GM18907 (cell line): ENCODE measurements around the gene CYB5B.

Experiments used
- ATAC-seq: cut with Tn5 transposase; IDR thresholded peaks from one replicate; pipeline ENCODE4 v1.9.1; 2021; ENCODE audit warnings: mild to moderate bottlenecking, moderate library complexity; ENCODE audit not compliant: unreplicated experiment

Gene CYB5B

DNA sequence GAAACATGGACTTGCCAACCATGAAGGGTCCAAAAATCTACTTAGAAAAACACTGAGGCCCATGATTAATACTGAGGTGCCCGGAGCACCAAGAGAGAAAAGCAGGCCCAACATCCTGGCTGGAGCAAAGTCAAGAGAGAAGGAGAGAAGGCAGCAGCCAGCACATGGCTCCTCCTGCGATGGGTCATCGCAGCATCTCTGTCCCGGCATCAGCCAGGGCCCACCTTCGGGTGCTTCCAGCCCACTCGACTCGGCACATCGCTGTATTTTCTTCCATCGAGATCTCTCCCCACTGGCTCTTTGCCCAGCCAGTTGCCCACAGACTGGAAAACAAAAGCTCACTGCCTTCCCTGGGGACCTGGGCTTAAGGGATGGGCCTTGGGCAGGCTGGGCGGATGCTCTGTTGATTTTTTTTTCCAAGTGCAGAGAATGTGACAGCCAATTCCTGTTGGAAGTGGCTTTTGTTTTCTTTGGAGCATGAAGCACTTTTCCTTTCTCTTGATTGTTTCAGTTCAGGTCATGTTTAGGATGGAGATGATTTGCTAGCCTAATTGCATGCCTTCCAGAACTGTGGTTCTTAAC lies 58.1 kb downstream of the CYB5B start:
- no peak for ATAC-seq

DNA sequence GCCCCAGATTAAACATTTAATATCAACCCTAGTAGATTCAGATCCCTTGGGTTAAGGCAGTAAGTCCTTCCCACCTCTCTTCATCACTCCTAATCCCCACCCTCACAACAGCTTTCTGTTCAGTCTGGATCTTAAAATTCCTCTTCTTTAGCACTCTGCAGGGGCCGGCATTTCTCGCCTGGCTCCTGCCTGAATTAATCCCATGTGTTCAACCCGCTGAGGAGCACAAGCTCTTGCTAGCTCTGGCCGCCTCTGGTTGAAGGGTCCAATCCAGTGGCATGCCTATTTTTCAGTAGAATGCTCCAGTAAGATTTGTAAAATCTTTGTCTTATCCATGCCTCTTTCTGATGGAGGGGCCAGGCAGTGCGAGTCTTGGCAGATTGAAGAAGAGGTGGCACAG lies 59.2 kb downstream of the CYB5B start:
- no peak for ATAC-seq

DNA sequence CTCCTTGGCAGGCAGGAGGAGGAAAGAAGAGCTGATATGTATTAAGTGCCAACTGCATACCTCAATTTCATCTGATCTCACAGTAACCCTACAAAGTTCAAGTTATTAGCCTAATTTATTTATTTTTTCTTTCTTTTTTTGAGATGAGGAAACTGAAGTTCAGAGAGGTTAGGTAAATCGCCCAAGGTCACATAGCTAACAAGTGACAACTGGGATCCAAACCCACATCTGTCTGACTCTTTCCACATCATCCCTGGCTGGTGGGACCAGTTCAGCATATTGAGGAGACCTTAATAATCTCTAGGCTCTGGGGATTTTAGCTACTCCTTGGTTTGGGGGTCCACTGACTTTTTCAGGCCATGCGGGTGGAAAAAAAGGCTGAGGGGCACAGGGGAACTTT lies 60.9 kb downstream of the CYB5B start:
- ATAC-seq, result no peak

DNA sequence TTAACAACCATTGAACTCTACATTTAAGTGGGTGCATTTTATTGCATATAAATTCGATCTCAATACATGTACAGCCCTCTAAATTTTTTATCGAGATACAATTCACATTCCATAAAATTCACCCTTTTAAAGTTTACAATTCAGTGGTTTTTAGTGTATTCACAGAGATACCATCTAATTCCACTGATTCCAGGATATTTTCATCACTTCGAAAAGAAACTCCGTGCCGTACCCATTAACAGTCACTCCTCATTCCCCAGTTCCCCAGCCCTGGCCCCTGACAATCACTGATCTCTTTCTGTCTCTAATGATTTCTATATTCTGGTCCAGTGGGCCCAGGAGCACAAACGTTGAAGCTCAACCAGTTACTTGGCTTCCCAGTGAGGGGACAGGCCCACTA lies 61.4 kb downstream of the CYB5B start:
- no peak for ATAC-seq

DNA sequence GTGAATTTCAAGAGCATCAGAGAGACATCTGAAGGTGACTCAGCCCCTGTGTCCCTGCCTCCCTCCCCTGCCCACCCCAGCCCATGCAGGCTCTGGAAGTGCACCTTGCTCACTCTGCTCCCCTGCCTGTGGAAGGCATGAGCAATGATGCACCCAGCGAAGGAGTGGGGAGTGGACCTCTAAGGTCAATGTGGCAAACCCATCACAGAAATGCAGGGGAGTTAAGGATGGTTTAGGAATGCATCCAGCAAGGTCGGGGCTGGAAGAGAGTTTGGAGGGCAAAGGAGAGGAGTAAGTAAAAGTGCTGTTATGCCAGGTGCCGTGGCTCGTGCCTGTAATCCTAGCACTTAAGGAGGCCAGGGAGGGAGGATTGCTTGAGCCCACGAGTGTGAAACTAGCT lies 61.9 kb downstream of the CYB5B start:
- no peak for ATAC-seq

DNA sequence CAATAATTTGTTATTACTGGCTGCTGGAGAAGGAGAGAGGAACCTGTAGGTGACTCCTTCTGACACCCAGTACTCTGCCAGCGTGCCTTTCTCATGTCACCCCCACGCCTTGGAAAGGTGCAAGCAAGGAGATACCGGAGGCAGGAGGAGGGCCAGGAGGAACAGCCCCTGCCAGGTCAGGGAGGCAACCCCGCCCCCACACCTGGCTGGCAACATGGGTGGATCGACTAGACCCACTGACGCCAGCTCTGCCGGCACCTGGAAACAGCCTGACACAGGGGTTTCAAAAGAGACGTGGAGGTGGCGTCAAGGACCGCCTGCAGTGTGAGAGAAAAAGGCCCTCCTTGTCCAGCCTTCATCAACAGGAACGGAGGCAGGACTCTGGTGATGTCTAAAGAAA lies 62.3 kb downstream of the CYB5B start:
- no peak for ATAC-seq

DNA sequence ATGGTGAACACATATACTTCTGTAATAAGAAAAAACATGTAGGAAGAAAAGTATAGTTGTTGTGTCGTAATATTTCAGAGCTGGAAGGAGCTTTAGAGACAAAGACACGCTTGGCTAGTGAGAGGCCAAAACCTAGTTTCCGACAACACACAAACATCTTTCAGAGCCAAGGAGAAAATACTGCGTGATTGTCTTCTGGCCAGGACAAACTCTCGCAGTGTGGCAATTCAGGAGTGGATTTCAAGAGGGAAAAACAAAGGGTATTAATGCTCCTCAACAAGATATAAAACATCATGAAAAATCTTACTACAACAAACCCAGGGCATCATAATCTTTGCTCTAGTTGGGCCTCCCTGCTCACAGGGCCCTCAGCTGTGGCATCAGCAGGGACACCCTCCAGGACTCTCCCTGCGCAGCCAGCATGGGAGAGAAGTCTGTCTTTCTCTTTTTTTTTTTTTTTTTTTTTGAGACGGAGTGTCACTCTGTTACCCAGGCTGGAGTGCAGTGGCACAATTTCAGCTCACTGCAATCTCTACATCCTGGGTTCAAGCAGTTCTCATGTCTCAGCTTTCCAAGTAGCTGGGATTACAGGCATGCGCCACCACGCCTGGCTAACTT lies 66.4 kb downstream of the CYB5B start:
- ATAC-seq, result no peak

DNA sequence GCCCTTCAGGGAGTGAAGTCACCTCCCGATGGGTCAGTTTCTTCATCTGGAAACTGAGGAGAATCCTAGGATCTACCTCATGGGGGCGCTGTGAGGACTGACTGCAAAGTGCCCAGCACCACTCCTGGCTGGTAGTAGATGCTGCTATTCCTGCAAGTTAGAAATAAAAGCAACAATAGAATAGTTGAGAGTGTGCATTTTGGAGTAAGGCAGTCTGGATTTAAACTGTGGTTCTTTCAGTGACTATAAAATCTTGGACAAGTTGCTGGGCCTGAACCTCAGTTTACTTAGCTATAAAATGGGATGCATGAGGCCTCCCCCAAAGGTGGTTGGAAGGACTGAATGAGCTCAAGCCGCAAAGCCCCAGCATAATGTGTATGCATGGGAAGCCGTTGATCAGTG lies 70.6 kb downstream of the CYB5B start:
- no peak for ATAC-seq

DNA sequence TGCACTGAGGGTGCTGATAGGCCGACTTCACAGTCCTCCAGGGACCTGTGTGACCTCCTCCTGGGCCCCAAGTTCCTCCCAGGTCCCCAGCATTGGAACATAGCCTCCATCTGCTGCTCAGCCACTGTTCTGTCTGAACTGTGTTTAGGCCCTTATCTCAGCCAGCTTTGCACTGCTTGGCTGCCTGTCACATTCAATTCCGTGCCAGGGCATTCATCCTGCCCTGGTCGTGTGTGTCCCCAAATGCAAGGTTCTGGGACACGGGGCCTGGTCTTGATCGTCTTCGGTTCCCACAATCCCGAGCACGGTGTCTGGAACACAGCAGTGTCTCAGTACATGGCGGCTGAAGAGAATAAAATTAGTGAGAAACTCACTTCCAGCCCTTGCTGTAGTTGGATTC lies 71.4 kb downstream of the CYB5B start:
- ATAC-seq, result no peak

DNA sequence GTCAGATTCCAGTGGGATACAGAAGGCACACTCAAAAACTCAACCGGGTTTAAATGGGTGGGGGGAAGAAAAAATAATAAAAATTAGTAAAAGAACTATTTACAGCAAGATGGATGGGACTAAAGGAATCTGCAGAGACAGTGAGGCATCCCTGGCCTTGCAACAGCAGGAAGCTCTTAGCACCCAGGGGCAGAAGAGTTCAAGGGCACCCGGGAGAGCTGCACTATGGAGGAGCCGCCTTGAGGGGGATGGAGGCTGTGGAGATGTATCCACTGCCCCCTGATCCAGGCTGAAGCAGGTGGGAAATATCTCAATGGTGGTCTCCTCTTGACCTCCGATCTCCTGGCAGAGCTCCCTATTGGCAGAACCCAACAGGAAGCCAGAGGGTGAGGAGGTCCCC lies 72.0 kb downstream of the CYB5B start:
- ATAC-seq, result no peak

DNA sequence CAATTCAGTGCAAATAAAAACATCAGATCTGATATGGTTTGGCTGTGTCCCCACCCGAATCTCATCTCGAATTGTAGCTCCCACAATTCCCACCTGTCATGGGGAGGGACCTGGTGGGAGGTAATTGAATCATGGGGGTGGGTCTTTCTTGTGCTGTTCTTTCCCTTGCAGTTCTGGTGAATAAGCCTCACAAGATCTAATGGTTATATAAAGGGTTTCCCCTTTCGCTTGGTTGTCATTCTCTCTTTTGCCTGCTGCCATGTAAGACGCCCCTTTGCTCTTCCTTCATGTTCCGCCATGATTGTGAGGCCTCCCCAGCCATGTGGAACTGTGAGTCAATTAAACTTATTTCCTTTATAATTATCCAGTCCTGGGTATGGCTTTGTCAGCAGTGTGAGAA lies 72.5 kb downstream of the CYB5B start:
- no peak for ATAC-seq

DNA sequence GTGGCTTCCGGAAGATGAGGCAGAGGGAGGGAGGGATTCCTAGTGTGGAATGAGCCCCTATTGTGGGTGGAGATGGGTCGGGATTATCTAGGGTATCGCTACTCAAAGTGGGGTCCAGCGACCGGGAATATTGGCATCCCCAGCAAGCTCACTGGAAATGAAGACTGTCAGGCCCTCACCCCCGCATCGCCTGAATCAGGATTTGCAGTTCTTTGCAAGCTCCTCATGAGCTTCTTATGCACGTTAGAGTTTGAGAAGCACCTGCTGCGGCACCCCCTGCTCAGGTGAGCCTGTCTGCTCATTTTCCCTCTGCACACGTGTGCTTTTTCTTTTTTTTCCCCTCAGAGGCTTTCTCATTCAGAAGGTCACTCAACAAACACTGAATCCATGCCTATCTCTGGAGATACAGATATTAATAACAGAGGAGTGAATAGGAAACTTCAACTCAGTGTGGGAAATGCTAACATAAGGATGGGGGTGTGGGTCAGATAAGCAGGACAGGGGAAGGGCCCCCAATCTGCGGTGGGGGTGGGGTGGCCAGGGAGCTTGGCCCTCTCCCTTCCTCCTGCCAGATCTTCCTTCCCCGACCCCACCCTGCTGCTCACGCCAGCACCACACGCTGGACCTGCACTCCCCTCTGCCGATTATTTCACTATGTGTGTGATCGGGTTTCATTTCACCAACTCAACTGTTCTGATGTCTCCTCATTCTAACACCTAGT lies 73.6 kb downstream of the CYB5B start:
- ATAC-seq, result no peak

DNA sequence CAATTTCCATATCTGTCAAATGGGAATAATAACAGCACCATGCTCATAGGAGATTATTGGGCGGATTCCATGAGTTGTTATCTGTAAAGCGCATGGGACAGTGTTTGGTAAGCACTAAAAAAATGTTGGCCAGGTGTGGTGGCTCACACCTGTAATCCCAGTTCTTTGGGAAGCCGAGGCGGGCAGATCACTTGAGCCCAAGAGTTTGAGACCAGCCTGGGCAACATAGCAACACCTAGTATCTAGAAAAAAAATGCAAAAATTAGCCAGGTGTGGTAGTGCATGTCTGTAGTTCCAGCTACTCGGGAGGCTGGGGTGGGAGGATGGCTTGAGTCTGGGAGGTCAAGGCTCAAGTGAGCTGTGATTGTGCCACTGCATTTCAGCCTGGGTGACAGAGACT lies 74.5 kb downstream of the CYB5B start:
- no peak for ATAC-seq

DNA sequence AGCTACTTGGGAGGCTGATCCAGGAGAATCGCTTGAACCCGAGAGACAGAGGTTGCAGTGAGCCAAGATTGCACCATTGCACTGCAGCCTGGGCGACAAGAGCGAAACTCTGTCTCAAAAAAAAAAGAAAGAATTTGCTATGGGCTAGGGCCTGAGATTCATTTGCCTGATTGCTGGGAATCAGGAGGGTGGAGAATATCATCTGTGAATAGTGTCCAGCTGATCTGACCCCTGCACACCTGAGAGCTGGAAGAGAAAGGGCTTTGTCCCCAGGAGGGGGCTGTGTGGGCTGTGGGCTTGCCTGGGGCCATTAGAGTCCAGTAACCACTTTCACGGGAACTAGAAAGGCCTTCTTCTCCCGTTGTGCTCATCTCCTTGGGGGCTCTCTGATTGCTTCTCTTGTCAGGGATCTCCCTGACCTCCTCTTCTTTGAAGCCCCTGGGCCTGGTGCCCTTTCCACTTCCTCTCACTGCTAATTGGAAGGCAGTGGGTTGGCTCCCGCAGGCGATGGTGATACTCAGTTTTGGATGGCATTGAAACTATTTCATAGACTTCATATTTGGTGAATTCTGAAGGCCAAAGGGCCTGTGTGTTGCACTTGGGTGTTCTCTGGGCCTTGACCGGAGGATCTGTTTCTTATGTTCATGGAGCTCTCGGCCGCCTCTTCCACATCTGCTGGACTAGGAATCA lies 75.3 kb downstream of the CYB5B start:
- ATAC-seq, result no peak

DNA sequence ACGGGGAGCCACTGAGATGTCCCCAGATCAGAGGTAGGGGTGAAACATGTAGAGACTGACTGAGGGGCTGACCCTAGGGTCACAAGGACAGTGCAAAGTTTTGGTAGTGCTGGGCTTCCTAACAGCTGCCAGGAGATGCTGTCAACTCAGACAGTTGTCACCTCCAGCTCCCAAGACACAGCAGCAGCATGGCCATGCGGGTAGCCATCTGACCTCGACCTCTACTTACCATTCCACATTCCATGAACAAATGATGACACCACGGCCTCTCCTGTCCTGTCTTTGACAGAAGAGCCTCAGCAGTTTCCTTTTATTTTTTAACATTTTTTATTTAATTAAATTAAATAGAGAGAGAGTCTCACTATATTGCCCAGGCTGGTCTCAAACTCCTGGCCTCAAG lies 76.1 kb downstream of the CYB5B start:
- ATAC-seq, result no peak

DNA sequence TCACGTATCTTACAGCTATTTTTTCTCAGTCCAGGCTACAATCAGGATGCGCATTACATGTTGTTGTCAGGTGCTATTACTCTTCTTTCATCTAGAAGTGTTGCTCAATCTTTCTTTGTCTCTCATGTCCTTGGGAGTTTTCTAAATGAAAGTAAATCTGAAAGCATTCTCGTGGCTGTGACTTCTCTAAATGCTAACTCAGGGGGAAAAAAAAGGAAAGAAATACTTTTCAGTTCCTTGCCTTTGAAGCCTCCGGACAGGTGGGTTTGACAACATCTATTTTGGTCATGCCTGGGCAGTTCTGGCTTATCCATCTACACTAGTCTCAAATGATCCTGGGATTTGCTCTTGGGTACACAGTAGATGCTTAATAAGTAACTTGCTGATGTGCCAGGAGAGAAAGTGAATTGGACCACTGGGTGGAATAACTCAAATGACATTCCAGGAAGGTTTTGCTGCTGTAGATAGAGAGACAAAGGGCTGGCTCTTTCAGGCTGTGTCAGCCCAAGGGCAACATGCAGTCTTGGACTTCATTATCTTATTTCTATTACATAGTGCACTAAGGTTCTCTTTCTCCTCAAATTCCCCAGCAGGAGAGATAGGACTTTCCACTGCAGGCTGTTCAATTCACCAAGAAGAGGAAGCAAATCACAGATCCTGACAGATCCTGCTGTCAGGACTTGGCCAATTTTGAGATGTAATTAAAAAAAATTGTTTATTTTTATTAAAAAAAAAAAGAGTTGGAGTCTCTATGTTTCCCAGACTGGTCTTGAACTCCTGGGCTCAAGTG lies 77.7 kb downstream of the CYB5B start:
- ATAC-seq, result no peak

DNA sequence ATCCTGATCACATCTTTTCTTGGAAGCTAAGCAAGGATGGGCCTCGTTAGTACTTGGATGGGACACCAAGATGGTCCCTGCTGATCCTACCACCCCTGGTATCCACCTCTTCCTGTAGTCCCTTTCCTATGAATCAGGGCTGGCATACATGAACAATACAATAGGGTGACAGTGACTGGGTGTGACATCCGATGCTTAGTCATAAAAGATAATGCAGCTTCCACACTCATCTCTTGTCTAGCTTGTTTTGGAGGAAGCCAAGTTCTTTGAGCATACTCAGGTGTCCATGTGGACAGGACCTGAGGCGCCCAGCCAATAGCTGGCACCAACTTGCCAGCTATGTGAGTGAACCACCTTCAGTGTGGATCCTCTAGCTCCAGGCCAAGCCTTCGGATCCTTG lies 78.8 kb downstream of the CYB5B start:
- ATAC-seq, result no peak

DNA sequence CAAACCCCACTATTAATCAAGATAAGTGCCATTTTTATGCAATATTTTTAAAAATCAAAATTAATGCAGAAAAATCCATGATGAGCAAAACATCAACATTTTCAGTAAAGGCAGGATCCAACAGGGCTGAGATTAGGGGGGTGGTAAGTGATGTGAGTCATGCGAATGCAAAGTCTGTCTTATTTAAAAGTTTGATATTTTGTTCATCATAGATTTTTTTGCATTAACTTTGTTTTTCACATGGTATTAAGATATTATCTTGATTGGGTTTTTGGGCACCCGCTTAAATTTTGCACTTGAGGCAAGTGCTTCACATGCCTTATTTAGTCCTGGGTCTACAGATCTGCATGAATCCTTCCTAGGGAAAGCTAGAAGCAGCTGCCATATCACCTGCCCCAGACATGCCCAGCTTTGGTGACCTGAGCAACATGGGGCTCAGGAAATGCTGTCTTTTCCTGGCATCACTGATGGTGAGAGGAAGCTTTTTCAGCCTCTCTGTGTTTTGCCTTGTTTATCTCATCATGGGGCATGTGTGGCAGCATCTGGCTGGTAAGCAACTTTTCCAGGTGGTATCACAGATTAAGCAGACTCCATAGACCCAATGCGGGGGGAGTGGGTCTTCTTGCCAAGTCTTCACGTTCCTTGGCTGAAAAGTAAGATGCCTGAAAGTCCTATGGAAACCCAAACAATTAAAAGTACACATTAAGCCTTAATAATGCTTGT lies 83.8 kb downstream of the CYB5B start:
- no peak for ATAC-seq

DNA sequence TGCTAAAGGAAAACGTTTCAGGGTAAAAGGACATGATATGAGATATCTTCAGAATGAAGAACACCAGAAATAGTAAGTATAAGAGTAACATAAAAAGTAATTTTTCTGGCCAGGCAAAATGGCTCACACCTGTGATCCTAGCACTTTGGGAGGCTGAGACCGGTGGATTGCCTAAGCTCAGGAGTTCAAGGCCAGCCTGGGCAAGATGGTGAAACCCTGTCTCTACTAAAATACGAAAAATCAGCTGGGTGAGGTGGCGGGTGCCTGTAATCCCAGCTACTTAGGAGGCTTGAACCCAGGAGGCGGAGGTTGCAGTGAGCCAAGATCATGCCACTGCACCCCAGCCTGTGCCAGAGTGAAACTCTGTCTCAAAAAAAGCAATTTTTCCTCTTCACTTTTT lies 84.7 kb downstream of the CYB5B start:
- no peak for ATAC-seq

DNA sequence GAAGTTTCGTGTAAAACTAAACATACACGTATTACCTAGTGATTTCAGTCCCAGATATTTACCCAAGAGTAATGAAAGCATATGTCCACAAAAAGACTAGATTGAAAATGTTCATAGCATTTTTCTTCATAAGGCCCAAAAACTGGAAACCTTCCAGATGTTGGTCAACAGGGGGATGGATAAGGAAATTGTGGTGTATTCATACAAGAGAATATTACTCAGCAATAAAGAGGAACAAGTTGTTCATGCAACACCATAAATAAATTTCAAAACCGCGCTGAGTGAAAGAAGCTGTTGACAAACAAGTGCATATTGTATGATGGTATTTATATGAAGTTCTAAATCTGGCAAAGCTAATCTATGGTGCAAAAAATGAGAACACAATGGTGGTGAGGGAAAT lies 87.2 kb downstream of the CYB5B start:
- ATAC-seq, result no peak
